HepG2 (cell line): ENCODE data around the gene SPNS3. TPM values are rescaled to one million over a fixed set of nuclear protein-coding genes. Genes with fewer than 3 reads are reported as not detected.

ENCODE experiments used
- ATAC-seq: fragments of 200-7000 bp; cut with Tn5 transposase; 3 replicates; pipeline ENCODE4 v1.9.1; 2020; ENCODE audit warnings: mild to moderate bottlenecking, moderate library complexity
- BruUV-seq: library from RNA; stranded (reverse); fragments of 400-500 nt; replicated peaks from 2 replicates; lab custom pipeline; 2021; lab: Mats Ljungman, UMichigan
- CTCF ChIA-PET: fragments of 300-600 bp; formaldehyde crosslinking; extraction: SDS; loops from one replicate; lab custom pipeline; 2021; ENCODE audit warnings: low total read pairs, inconsistent platforms, low intra/inter-chr PET ratio; lab: Yijun Ruan, JAX
- POLR2A ChIA-PET: fragments of 350-600 bp; sonication (Branson Sonifier 250); formaldehyde crosslinking; loops from one replicate; lab custom pipeline; 2020; ENCODE audit warnings: antibody characterized with exemption, inconsistent platforms; lab: Yijun Ruan, JAX
- DNase-seq: peaks from one replicate; pipeline ENCODE4 v3.0.0-alpha.2; 2015; ENCODE audit warnings: low spot score
- FAIRE-seq: peaks from 3 replicates; lab custom pipeline; 2011; peaks lifted over from hg19 to GRCh38; lab: Jason Lieb, UNC
- H2AFZ ChIP-seq: one replicate; pipeline ENCODE4 v1.6.1; 2011; ENCODE audit warnings: low read length, inconsistent platforms
- H3K27ac ChIP-seq: fragments of 300-600 bp; 3 replicates; pipeline ENCODE4 v1.8.0; 2011; ENCODE audit warnings: mixed run types, mild to moderate bottlenecking, mixed read lengths, low read length, inconsistent platforms; ENCODE audit not compliant: insufficient read depth; ENCODE audit errors: extremely low read length
- H3K27me3 ChIP-seq, 2 experiments: fragments of 200-600 bp in 1 of 2; 2 replicates in 1 of 2; 3 replicates in 1 of 2; pipeline versions ENCODE4 v1.6.0 to v1.8.0; 2011; ENCODE audit warnings: low read length in 2 of 2, mild to moderate bottlenecking in 2 of 2, moderate library complexity in 2 of 2, inconsistent platforms in 1 of 2; ENCODE audit not compliant: insufficient read depth in 2 of 2, control insufficient read depth in 1 of 2
- H3K36me3 ChIP-seq, 2 experiments: fragments of 200-600 bp in 1 of 2; replicated peaks in 1 of 2; 2 replicates in 1 of 2; 3 replicates in 1 of 2; pipeline versions ENCODE4 v1.5.1 to v1.8.0; 2011; ENCODE audit warnings: low read length in 2 of 2, inconsistent platforms in 1 of 2; ENCODE audit not compliant: insufficient read depth in 2 of 2, control insufficient read depth in 1 of 2
- H3K4me1 ChIP-seq: 2 replicates; pipeline ENCODE4 v1.5.1; 2012; ENCODE audit warnings: low read length, inconsistent platforms; ENCODE audit not compliant: insufficient read depth
- H3K4me2 ChIP-seq: 2 replicates; pipeline ENCODE4 v1.6.0; 2011; ENCODE audit warnings: low read depth, low read length, inconsistent platforms
- H3K4me3 ChIP-seq, 3 experiments: fragments of 200-600 bp in 1 of 3; sonication (generic), shearing (Covaris generic) in 1 of 3; replicated peaks in 1 of 3; 2 replicates each; pipeline ENCODE4 v1.5.1; 2011 to 2016; ENCODE audit warnings: low read length in 3 of 3, inconsistent platforms in 2 of 3, low read depth in 2 of 3, mild to moderate bottlenecking in 2 of 3, control low read depth in 1 of 3, mixed read lengths in 1 of 3; ENCODE audit not compliant: insufficient read depth in 1 of 3
- H3K79me2 ChIP-seq: one replicate; pipeline ENCODE4 v1.6.1; 2011; ENCODE audit warnings: low read length, inconsistent platforms; ENCODE audit not compliant: insufficient read depth
- H3K9ac ChIP-seq: 2 replicates; pipeline ENCODE4 v1.6.0; 2011; ENCODE audit warnings: mild to moderate bottlenecking, low read depth, low read length, inconsistent platforms; ENCODE audit not compliant: insufficient read depth
- H3K9me3 ChIP-seq: 2 replicates; pipeline ENCODE4 v1.5.1; 2012; ENCODE audit warnings: mild to moderate bottlenecking, low read length
- H4K20me1 ChIP-seq: 2 replicates; pipeline ENCODE4 v1.6.0; 2011; ENCODE audit warnings: inconsistent platforms, mild to moderate bottlenecking, low read length, moderate library complexity; ENCODE audit not compliant: insufficient read depth
- BHLHE40 ChIP-seq: IDR thresholded peaks from 2 replicates; pipeline ENCODE4 v1.6.1; 2011; ENCODE audit warnings: low read length, improper control_type of control experiment
- GLMP ChIP-seq: sonication (generic); formaldehyde crosslinking; IDR thresholded peaks from 2 replicates; pipeline ENCODE4 v1.9.0; 2021; ENCODE audit warnings: missing genetic modification reagents, mild to moderate bottlenecking, borderline replicate concordance
- HHEX ChIP-seq: IDR thresholded peaks from 2 replicates; pipeline ENCODE4 v1.6.1; 2016; ENCODE audit warnings: control low read depth
- POLR2AphosphoS2 ChIP-seq: IDR thresholded peaks from 2 replicates; pipeline ENCODE4 v1.6.1; 2011; ENCODE audit warnings: low read depth, low read length, improper control_type of control experiment
- TBX2 ChIP-seq: sonication (generic); formaldehyde crosslinking; IDR thresholded peaks from 2 replicates; pipeline ENCODE4 v1.5.0; 2020; ENCODE audit warnings: missing genetic modification reagents, mild to moderate bottlenecking, borderline replicate concordance
- ZBTB34 ChIP-seq: sonication (generic); formaldehyde crosslinking; IDR thresholded peaks from 2 replicates; pipeline ENCODE4 v1.8.0; 2022; ENCODE audit warnings: mild to moderate bottlenecking, missing genetic modification reagents
- ZBTB8A ChIP-seq: sonication (generic); formaldehyde crosslinking; IDR thresholded peaks from 2 replicates; pipeline ENCODE4 v1.4.0; 2020; ENCODE audit warnings: mild to moderate bottlenecking, low read depth, missing genetic modification reagents, borderline replicate concordance
- ZFP41 ChIP-seq: sonication (generic); formaldehyde crosslinking; IDR thresholded peaks from 2 replicates; pipeline ENCODE4 v1.4.0; 2020; ENCODE audit warnings: mild to moderate bottlenecking, missing genetic modification reagents, borderline replicate concordance
- ZNF136 ChIP-seq: sonication (generic); formaldehyde crosslinking; IDR thresholded peaks from 2 replicates; pipeline ENCODE4 v1.8.1; 2022; ENCODE audit warnings: low read depth, mild to moderate bottlenecking, moderate library complexity, missing genetic modification reagents
- WGBS: methylation state at CpG from one replicate; pipeline ENCODE4 v1.1.6; 2017; ENCODE audit warnings: low lambda C conversion rate; 5-methylcytosine and 5-hydroxymethylcytosine counted together
- in situ Hi-C: cut with HindIII; loops from 2 replicates; pipeline ENCODE4 v1.10.0; 2017; ENCODE audit warnings: low pct_unique_long_range_greater_than_20kb; ENCODE audit not compliant: extremely low pct_ligation_motif_present
- intact Hi-C: fragments of 100-400 bp; cut with micrococcal nuclease; formaldehyde crosslinking; loops from one replicate; pipeline ENCODE4 v1.10.0; 2022; ENCODE audit not compliant: unreplicated experiment
- polyA plus RNA-seq, 8 experiments: library from polyadenylated mRNA; depleted of rRNA in 3 of 8; stranded (reverse) in 7 of 8; unstranded in 1 of 8; fragments of >200 nt; fragmentation: Illumina TruSeq in 4 of 8; extraction: Trizol in 4 of 8; gene quantifications; 2 replicates each; pipeline versions ENCODE4 v1.2.1 to v1.2.3, GENCODE V29; 2011 to 2016; ENCODE audit warnings: low read depth in 4 of 8, missing spikeins in 1 of 8, mixed read lengths in 1 of 8; ENCODE audit not compliant: insufficient read depth in 1 of 8
- total RNA-seq, 5 experiments: library from RNA; depleted of rRNA; stranded (reverse); fragments of >200 nt; fragmentation: Illumina TruSeq; extraction: Trizol; gene quantifications; 2 replicates each; pipeline ENCODE4 v1.2.3, GENCODE V29; 2016; ENCODE audit warnings: low read depth in 1 of 5

SPNS3 gene
- total and polyA plus RNA-seq, 2 of the 13 experiments (the other 11 are each of a cell fraction or from before 2014, with no cell fraction given) = not detected

GRCh38 chr17:4448197-4448980 lies 14.6 kb downstream of the SPNS3 start:
- no peaks in the 10 kb centered on the region for H3K36me3 ChIP-seq
- FAIRE-seq = no peak
- H4K20me1 ChIP-seq = no peaks in the 10 kb centered on the region
- TF ChIP-seq ZBTB8A (no peak), POLR2AphosphoS2 (no peak), ZBTB34 (no peak), ZNF136 (no peak), GLMP (no peak), BHLHE40 (no peak), HHEX (no peak), ZFP41 (no peak), TBX2 (CRISPR knock-in tag) (no peak)
- DNase-seq = no peak
- in situ Hi-C loops = no loop called here
- H2AFZ ChIP-seq = no peak overlapping the region
- ATAC-seq = no peak; the same call in 2 of the 3 replicates
- H3K4me2 ChIP-seq = no peak overlapping the region
- CTCF ChIA-PET = no interaction called here
- H3K4me3 ChIP-seq = no peak overlapping the region
- H3K9ac ChIP-seq = no peak overlapping the region
- H3K4me1 ChIP-seq = peaks cover 42% of the 10 kb centered on the region
- H3K27me3 ChIP-seq = peaks cover 3 to 21% of the 10 kb centered on the region in 2 experiments; a peak in 3 of 5 replicates
- BruUV-seq = no TSS peak
- no peaks in the 10 kb centered on the region for H3K79me2 ChIP-seq
- WGBS = 10% methylated on average over 6 of the region's 11 CpGs
- intact Hi-C loops = loop anchor here (5.0 kb wide), 1 partner anchor 34 kb away; no protein-coding TSS in a partner anchor
- POLR2A ChIA-PET = no interaction called here
- H3K9me3 ChIP-seq = no peaks in the 10 kb centered on the region
- no peak overlapping the region for H3K27ac ChIP-seq
